Eye (tissue), 1 donor: ENCODE measurements around the gene MYEOV.

Experiments used
- DNase-seq: peaks from one replicate; pipeline ENCODE4 v3.0.0-alpha.2; 2015

MYEOV gene

GRCh38 chr11:69265911-69266510 is 27.9 kb upstream of the MYEOV start:
- no peak for DNase-seq

GRCh38 chr11:69267395-69267805 is 26.6 kb upstream of the MYEOV start:
- DNase-seq = no peak

GRCh38 chr11:69268911-69269310 is 25.0 kb upstream of the MYEOV start:
- no peak for DNase-seq

- DNase-seq = no peak
Measured at GRCh38 chr11:69269388-69269787, 24.6 kb upstream of the MYEOV start.

- no peak for DNase-seq
Measured at GRCh38 chr11:69269926-69270697, 23.8 kb upstream of the MYEOV start.

- no peak for DNase-seq
Measured at GRCh38 chr11:69270941-69271340, 23.0 kb upstream of the MYEOV start.

- DNase-seq = no peak
Measured at GRCh38 chr11:69272055-69272454, 21.9 kb upstream of the MYEOV start.

- no peak for DNase-seq
Measured at GRCh38 chr11:69272831-69273485, 21.0 kb upstream of the MYEOV start.

- DNase-seq = no peak
Measured at GRCh38 chr11:69273571-69273970, 20.4 kb upstream of the MYEOV start.

GRCh38 chr11:69274531-69275016 is 19.4 kb upstream of the MYEOV start:
- DNase-seq = peak; percentile 50

- no peak for DNase-seq
Measured at GRCh38 chr11:69275178-69275577, 18.8 kb upstream of the MYEOV start.

- no peak for DNase-seq
Measured at GRCh38 chr11:69276165-69276564, 17.8 kb upstream of the MYEOV start.

- DNase-seq = peak; percentile 35
Measured at GRCh38 chr11:69277074-69277809, 16.7 kb upstream of the MYEOV start.

- no peak for DNase-seq
Measured at GRCh38 chr11:69278091-69278867, 15.7 kb upstream of the MYEOV start.

- no peak for DNase-seq
Measured at GRCh38 chr11:69280451-69280850, 13.5 kb upstream of the MYEOV start.

GRCh38 chr11:69280994-69281393 is 13.0 kb upstream of the MYEOV start:
- peak; percentile 54 for DNase-seq

GRCh38 chr11:69283446-69283845 is 10.5 kb upstream of the MYEOV start:
- DNase-seq = no peak

GRCh38 chr11:69284081-69284511 is 9.9 kb upstream of the MYEOV start:
- no peak for DNase-seq

GRCh38 chr11:69285091-69285490 is 8.9 kb upstream of the MYEOV start:
- no peak for DNase-seq

GRCh38 chr11:69285766-69286165 is 8.2 kb upstream of the MYEOV start:
- no peak for DNase-seq

- DNase-seq = peak; percentile 73
Measured at GRCh38 chr11:69286374-69287371, 7.3 kb upstream of the MYEOV start.
